Sigmoid colon (tissue), 7 donors: Measurements from ENCODE around the gene MYL4. TPM values are rescaled to one million over a fixed set of nuclear protein-coding genes. Genes with fewer than 3 reads are reported as not detected.
"Not testable (repeated sequence)": the region's sequence is repeated elsewhere in the genome, so short reads cannot be mapped to it uniquely, and the experiment has no call there.

Experiments
- DNase-seq: peaks from one replicate; pipeline ENCODE4 v3.0.0-alpha.2; 2019
- H3K27ac ChIP-seq, 4 donors: fragments of 200-600 bp; sonication (generic); one replicate each; pipeline ENCODE4 v1.5.1; 2016 to 2019; ENCODE audit warnings: mild to moderate bottlenecking in 1 of 4
- H3K27me3 ChIP-seq, 3 donors: fragments of 200-600 bp; sonication (generic); one replicate each; pipeline ENCODE4 v1.5.1; 2019; ENCODE audit warnings: mild to moderate bottlenecking in 1 of 3
- H3K36me3 ChIP-seq, 4 donors: fragments of 200-600 bp; sonication (generic); one replicate each; pipeline ENCODE4 v1.5.1; 2016 to 2019
- H3K4me1 ChIP-seq, 4 donors: fragments of 200-600 bp; sonication (generic); one replicate each; pipeline ENCODE4 v1.5.1; 2017 to 2019
- H3K4me3 ChIP-seq, 4 donors: fragments of 200-600 bp; sonication (generic); one replicate each; pipeline ENCODE4 v1.5.1; 2017 to 2019; ENCODE audit warnings: mild to moderate bottlenecking in 2 of 4, moderate library complexity in 1 of 4
- H3K9me3 ChIP-seq, 4 donors: fragments of 200-600 bp in 3 of 4; sonication (generic) in 3 of 4; one replicate each; pipeline versions ENCODE4 v1.5.1 to v1.6.1; 2013 to 2019
- EP300 ChIP-seq, 4 donors: sonication (generic); formaldehyde crosslinking; IDR thresholded peaks; one replicate each; pipeline ENCODE4 v1.6.1; 2017; ENCODE audit warnings: antibody characterized with exemption in 4 of 4
- POLR2A ChIP-seq, 2 donors: fragments of 450-650 bp; IDR thresholded peaks; one replicate each; pipeline ENCODE4 v1.6.1; 2016; ENCODE audit warnings: antibody characterized with exemption in 2 of 2, mild to moderate bottlenecking in 2 of 2, moderate library complexity in 2 of 2
- POLR2AphosphoS5 ChIP-seq, 4 donors: sonication (generic); formaldehyde crosslinking; IDR thresholded peaks; one replicate each; pipeline ENCODE4 v1.6.1; 2017; ENCODE audit warnings: antibody characterized with exemption in 4 of 4
- WGBS, 2 donors: extraction: QIAGEN DNeasy Blood & Tissue Kit; methylation state at CpG; one replicate each; pipeline ENCODE4 v1.1.7; 2013; 5-methylcytosine and 5-hydroxymethylcytosine counted together
- intact Hi-C: fragments of 100-400 bp; cut with DNase I; formaldehyde crosslinking; loops from one replicate; pipeline ENCODE4 v1.15.1; 2023
- polyA plus RNA-seq, 3 donors: library from polyadenylated mRNA; stranded (reverse); fragments of 200-250 nt; gene quantifications; one replicate each; pipeline ENCODE4 v1.2.3, GENCODE V29; 2013
- total RNA-seq, 4 donors: library from RNA; depleted of rRNA; stranded (reverse); fragments of >200 nt; gene quantifications; one replicate each; pipeline ENCODE4 v1.1.0, GENCODE V29; 2016
- TF ChIP-seq, protein P1 (sequence below), 4 experiments: fragments of 450-650 bp in 3 of 4; fragments of 200-600 bp in 1 of 4; IDR thresholded peaks; one replicate each; pipeline ENCODE4 v1.5.1; 2016 to 2019; ENCODE audit warnings: antibody characterized with exemption in 4 of 4, mild to moderate bottlenecking in 3 of 4, moderate library complexity in 2 of 4
- donor health status: healthy with polysubstance abuse.
- donor health status: Bipolar disorder and iron deficiency.
- donor health status: healthy.

The MYL4 gene
- total and polyA plus RNA-seq, 7 donors = 0.31 to 2.8 (median 1.1) TPM; not detected in 4

DNA sequence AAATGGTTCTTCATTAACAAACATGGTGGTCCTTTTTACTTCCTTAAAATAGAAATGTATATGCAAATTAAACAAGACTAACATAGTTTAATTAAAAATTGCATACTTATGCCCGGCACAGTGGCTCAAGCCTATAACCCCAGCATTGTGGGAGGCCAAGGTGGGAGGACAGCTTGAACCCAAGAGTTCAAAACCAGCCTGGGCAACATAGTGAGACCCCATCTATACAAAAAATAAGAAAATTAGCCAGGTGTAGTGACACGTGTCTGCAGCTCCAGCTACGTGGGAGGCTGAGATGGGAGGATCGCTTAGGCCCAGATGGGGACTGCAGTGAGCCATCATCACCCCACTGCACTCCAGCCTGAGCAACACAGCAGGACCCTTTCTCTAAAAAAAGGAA is 38.4 kb upstream of the MYL4 start:
- intact Hi-C loops = no loop called here
- H3K27me3 ChIP-seq = no peaks in the 10 kb centered on the region
- peaks cover 0 to 15% (median 7%) of the 10 kb centered on the region in 4 donors for H3K4me1 ChIP-seq
- no peak for DNase-seq
- WGBS, 2 donors = 93 to 96% methylated on average over 4 of the region's 4 CpGs
- H3K4me3 ChIP-seq = no peak overlapping the region
- H3K36me3 ChIP-seq = peaks cover 3 to 64% (median 6%) of the 10 kb centered on the region in 4 donors
- TF ChIP-seq POLR2A (IDR thresholded peaks at IDR 0.05) (no peak), EP300 (IDR thresholded peaks at IDR 0.05) (no peak), POLR2AphosphoS5 (IDR thresholded peaks at IDR 0.05) (no peak)
- TF ChIP-seq, protein P1, sequence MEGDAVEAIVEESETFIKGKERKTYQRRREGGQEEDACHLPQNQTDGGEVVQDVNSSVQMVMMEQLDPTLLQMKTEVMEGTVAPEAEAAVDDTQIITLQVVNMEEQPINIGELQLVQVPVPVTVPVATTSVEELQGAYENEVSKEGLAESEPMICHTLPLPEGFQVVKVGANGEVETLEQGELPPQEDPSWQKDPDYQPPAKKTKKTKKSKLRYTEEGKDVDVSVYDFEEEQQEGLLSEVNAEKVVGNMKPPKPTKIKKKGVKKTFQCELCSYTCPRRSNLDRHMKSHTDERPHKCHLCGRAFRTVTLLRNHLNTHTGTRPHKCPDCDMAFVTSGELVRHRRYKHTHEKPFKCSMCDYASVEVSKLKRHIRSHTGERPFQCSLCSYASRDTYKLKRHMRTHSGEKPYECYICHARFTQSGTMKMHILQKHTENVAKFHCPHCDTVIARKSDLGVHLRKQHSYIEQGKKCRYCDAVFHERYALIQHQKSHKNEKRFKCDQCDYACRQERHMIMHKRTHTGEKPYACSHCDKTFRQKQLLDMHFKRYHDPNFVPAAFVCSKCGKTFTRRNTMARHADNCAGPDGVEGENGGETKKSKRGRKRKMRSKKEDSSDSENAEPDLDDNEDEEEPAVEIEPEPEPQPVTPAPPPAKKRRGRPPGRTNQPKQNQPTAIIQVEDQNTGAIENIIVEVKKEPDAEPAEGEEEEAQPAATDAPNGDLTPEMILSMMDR (IDR thresholded peaks at IDR 0.05) = no peak
- H3K9me3 ChIP-seq = no peaks in the 10 kb centered on the region
- no peak overlapping the region for H3K27ac ChIP-seq

DNA sequence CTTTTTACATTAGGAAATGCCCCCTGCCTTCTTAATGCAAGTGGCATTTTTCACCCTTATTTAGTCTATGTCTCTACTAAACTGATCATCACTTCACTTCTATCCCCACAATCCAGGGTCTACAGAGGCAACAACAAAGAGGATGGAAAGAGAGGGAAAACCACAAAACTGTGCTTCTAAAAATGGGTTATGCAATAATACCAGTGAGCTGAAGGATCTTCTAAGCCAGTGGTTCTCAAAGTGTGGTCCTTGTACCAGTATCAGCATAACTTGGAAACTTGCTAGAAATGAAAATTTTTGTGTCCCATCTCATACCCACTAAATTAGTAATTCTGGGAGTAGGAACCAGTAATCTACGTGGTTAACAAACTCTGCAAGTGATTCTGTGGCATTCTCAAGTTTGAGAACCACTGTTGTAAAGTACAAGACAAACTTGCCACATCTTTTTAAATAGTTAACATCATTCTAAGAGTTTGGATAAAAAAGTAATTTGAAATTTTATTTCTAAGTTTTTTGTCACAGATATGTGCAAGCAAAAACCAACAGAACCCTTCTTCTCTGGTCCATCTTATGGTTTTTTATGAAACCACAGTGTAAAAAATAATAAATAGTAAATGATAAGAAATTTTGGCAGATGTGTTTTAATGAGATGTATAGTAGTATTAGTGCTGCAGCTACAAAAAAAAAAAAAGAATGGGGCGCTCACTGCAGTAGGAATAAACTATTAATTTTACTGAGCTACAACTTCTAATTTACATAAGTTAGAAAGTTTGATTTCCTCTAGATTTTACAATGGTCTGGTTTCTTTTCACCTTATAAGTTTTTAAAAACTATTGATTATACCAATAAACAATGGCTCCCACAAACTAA is 36.2 kb upstream of the MYL4 start:
- TF ChIP-seq EP300 (IDR thresholded peaks at IDR 0.05) = no peak
- WGBS, 2 donors = 91 to 92% methylated on average over 2 of the region's 2 CpGs
- Histone ChIP-seq H3K27me3 (no peaks in the 10 kb centered on the region), H3K27ac (no peak overlapping the region), H3K4me1 (peaks cover 0 to 15% (median 7%) of the 10 kb centered on the region in 4 donors), H3K4me3 (no peak overlapping the region), H3K36me3 (peaks cover 0 to 56% (median 4%) of the 10 kb centered on the region in 4 donors), H3K9me3 (no peaks in the 10 kb centered on the region)
- intact Hi-C loops = no loop called here
- DNase-seq = no peak

DNA sequence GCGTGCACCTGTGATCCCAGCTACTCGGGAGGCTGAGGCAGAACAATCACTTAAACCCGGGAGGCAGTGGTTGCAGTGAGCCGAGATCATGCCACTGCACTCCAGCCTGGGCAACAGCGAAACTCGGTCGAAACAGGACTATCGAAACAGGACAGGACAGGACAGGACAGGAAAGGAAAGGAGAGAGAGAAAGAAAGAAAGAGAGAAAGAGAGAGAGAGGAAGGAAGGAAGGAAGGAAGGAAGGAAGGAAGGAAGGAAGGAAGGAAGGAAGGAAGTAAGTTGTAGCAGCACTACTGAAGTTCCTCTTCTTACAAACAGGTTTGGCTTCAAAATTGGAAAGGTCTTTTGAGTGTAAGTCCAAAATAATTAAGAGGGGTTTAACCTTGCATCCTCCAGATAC is 34.3 kb upstream of the MYL4 start:
- DNase-seq, H3K27me3 ChIP-seq, H3K27ac ChIP-seq, intact Hi-C loops, H3K4me3 ChIP-seq, H3K9me3 ChIP-seq: not testable (repeated sequence)
- WGBS, 2 donors = 94 to 95% methylated on average over 8 of the region's 8 CpGs
- Histone ChIP-seq H3K4me1 (peaks cover 0 to 20% (median 7%) of the 10 kb centered on the region in 4 donors), H3K36me3 (peaks cover 0 to 51% (median 4%) of the 10 kb centered on the region in 4 donors)

DNA sequence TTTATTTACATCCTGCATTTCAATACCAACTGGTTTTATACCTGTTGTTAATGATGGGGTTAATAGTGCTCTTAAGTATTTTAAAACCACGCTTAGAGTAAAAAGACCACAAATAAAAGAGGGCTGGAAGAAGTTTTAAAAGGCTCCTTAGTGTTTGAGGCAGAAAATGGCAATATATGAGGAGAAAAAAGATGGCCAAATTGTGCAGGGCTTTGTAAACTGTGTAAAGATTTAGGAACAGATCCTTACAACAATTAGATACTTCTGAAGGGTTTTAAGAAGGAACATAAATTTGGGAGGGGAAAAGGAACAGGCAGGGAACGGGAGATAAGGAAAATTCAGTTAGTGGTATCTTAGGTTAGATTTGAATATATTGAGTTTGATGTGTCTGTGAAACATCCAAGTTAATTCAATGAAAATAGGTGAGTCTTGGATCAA is 32.7 kb upstream of the MYL4 start:
- 83 to 90% methylated on average over 2 of the region's 2 CpGs for WGBS, 2 donors
- no peaks in the 10 kb centered on the region for H3K27me3 ChIP-seq
- intact Hi-C loops = no loop called here
- peaks cover 0 to 18% (median 7%) of the 10 kb centered on the region in 4 donors for H3K4me1 ChIP-seq
- no peak overlapping the region for H3K27ac ChIP-seq
- DNase-seq = no peak
- no peak for TF ChIP-seq POLR2AphosphoS5 (IDR thresholded peaks at IDR 0.05)
- TF ChIP-seq EP300 (IDR thresholded peaks at IDR 0.05) = no peak
- TF ChIP-seq, protein P1 (IDR thresholded peaks at IDR 0.05) = no peak
- TF ChIP-seq POLR2A (IDR thresholded peaks at IDR 0.05) = no peak
- no peaks in the 10 kb centered on the region for H3K9me3 ChIP-seq
- H3K36me3 ChIP-seq = peaks cover 0 to 59% (median 4%) of the 10 kb centered on the region in 4 donors
- H3K4me3 ChIP-seq = no peak overlapping the region

DNA sequence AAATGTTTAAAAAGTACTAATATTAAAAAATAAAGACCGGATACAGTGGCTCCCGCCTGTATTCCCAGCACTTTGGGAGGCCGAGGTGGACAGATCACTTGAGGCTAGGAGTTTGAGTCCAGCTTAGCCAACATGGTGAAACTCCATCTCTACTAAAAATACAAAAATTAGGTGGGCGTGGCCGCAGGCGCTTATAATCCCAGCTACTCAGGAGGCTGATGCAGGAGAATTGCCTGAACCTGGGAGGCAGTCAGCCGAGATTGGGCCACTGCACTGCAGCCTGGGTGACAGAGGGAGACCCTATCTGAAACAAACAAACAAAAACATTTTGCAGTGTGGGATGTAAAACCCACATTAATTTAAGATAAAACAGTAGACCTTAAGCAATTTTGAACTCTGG is 31.9 kb upstream of the MYL4 start:
- Histone ChIP-seq H3K36me3 (peaks cover 0 to 59% (median 4%) of the 10 kb centered on the region in 4 donors), H3K4me1 (peaks cover 0 to 18% (median 10%) of the 10 kb centered on the region in 4 donors)
- intact Hi-C loops = no loop called here

More for the DNA sequence above, 31.9 kb upstream of the MYL4 start:
- Histone ChIP-seq H3K4me3 (no peak overlapping the region), H3K9me3 (no peaks in the 10 kb centered on the region), H3K27me3 (no peaks in the 10 kb centered on the region), H3K27ac (no peak overlapping the region)
- 95 to 96% methylated on average over 7 of the region's 7 CpGs for WGBS, 2 donors
- DNase-seq = no peak
- TF ChIP-seq EP300 (IDR thresholded peaks at IDR 0.05) (no peak), POLR2AphosphoS5 (IDR thresholded peaks at IDR 0.05) (no peak), POLR2A (IDR thresholded peaks at IDR 0.05) (no peak)
- TF ChIP-seq, protein P1 (IDR thresholded peaks at IDR 0.05) = no peak
